ENCODE measurements around the gene CELF2.

DNA sequence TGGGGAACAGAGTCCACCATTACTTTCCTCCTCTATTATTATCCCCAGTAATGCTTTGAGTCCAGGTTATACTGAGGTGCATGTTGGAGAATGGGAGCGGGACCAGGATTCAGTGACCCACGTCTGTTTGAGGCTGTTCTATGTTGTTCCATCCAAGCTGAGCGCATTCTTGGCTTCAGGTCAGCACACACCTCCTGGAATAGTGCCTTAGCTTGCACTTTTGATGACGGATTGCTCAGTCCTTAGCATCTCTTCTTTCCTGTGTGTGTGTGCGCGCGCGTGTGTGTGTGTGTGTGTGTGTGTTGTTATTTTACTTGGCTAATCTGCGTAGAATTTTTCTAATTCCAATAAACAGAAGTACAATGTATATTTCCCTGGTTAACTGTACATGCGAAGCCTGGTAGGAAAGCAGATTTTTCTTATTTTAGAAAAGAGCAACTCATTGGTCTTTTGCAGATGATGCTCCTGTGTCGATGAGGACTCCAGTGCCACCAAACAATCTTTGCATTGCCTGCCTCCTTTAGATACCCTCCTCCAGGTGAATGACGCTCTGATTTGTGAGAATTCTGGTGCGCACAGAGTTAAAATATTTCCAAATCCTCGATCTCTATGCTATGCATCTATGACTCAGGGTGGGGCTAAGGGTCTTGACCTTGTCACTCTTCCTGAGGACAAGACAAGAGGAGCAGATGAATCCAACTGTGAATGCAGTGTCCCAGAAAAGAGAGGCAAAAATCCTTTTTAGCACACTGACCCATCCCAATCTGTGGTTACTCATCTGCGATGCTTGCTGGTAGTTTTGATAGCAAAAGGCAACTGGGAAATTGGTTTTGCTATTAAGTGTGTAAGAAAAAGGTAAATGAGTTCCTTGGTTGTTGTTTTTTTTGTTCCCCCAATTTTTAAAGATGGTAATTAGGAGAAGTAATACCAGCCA, 13.3 kb upstream of the CELF2 start:
- TF ChIP-seq, protein P1, sequence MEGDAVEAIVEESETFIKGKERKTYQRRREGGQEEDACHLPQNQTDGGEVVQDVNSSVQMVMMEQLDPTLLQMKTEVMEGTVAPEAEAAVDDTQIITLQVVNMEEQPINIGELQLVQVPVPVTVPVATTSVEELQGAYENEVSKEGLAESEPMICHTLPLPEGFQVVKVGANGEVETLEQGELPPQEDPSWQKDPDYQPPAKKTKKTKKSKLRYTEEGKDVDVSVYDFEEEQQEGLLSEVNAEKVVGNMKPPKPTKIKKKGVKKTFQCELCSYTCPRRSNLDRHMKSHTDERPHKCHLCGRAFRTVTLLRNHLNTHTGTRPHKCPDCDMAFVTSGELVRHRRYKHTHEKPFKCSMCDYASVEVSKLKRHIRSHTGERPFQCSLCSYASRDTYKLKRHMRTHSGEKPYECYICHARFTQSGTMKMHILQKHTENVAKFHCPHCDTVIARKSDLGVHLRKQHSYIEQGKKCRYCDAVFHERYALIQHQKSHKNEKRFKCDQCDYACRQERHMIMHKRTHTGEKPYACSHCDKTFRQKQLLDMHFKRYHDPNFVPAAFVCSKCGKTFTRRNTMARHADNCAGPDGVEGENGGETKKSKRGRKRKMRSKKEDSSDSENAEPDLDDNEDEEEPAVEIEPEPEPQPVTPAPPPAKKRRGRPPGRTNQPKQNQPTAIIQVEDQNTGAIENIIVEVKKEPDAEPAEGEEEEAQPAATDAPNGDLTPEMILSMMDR (conservative IDR thresholded peaks at IDR 0.05): no peak
- TF ChIP-seq ZFX (IDR thresholded peaks at IDR 0.05): no peak
